Measurements from ENCODE around the gene SELENOI. TPM values are rescaled to one million over a fixed set of nuclear protein-coding genes. Genes with fewer than 3 reads are reported as not detected.
A peak's percentile ranks its signal among the peaks of the same experiment; 100 is the strongest.

SELENOI gene
- total and polyA plus RNA-seq, 2 of the 4 experiments (the other 2 are of a cell fraction) = 5.1 to 25.1 TPM

- Histone ChIP-seq H3K4me1 (ENCODE audit: control insufficient read depth, insufficient read depth, low read length) (no peaks in the 10 kb centered on the region), H4K8ac (ENCODE audit: low read depth in 2 of 2, low read length in 2 of 2) (no peak overlapping the region), H3K9me3 (ENCODE audit: control insufficient read depth, insufficient read depth, low read length) (no peaks in the 10 kb centered on the region), H2BK120ac (ENCODE audit: low read depth, low read length) (no peak overlapping the region), H2AFZ (replicated peaks; ENCODE audit: low read length, poor library complexity) (no peak overlapping the region), H3K56ac (ENCODE audit: extremely low read depth, insufficient read depth, low read length) (no peak overlapping the region), H3K9me1 (ENCODE audit: insufficient read depth, low read length) (no peaks in the 10 kb centered on the region), H2BK20ac (ENCODE audit: low read depth, low read length) (no peak overlapping the region), H3K27ac (ENCODE audit: insufficient read depth, low read length) (no peak overlapping the region), H3K4me3 (ENCODE audit: insufficient read depth, low read depth, low read length) (no peak overlapping the region), H3K9ac (ENCODE audit: low read depth, low read length) (no peak overlapping the region), H2AK9ac (replicated peaks; ENCODE audit: low read depth, low read length, poor library complexity) (no peak overlapping the region), H2BK5ac (ENCODE audit: low read depth, low read length, poor library complexity, severe bottlenecking) (no peak overlapping the region), H3K4me2 (ENCODE audit: low read depth, low read length) (no peak overlapping the region), H3K4ac (ENCODE audit: low read depth, low read length) (no peak overlapping the region), H2AK5ac (ENCODE audit: low read depth, low read length) (no peak overlapping the region), H3K79me1 (ENCODE audit: low read depth in 1 of 2, low read length in 2 of 2) (no peaks in the 10 kb centered on the region), H3K36me3 (ENCODE audit: control insufficient read depth, insufficient read depth, low read length) (no peaks in the 10 kb centered on the region), H3K27me3 (ENCODE audit: control insufficient read depth, insufficient read depth, low read length) (peaks cover 6% of the 10 kb centered on the region), H4K91ac (ENCODE audit: insufficient read depth, low read depth, low read length) (no peak overlapping the region), H2BK15ac (ENCODE audit: low read depth, low read length) (no peak overlapping the region), H4K5ac (ENCODE audit: low read depth, low read length) (no peak overlapping the region), H3K14ac (replicated peaks; ENCODE audit: low read depth, low read length) (no peak overlapping the region), H4K20me1 (ENCODE audit: insufficient read depth, low read length) (no peaks in the 10 kb centered on the region), H3K23ac (ENCODE audit: low read depth, low read length) (no peak overlapping the region), H3K18ac (ENCODE audit: low read depth, low read length) (no peak overlapping the region)
- POLR2A ChIA-PET (ENCODE audit: unreplicated experiment) = interaction anchor here (0.6 to 0.7 kb wide), 2 partner anchors 18 to 27 kb away, joined by 3 to 5 read pairs; no protein-coding TSS in a partner anchor
- BruUV-seq (replicated peaks) = no TSS peak
- 89% methylated on average over 1 of the region's 3 CpGs; no CpG with 5 or more reads in 1 of the 2 experiments for WGBS, 2 experiments (ENCODE audit: extremely low coverage in 2 of 2, insufficient read length in 1 of 2)
- TF ChIP-seq CHD1 (IDR thresholded peaks at IDR 0.05; ENCODE audit: low read depth, low read length) = no peak
- TF ChIP-seq POLR2A (IDR thresholded peaks at IDR 0.05; ENCODE audit: low read depth, low read length) = no peak
- TF ChIP-seq CTCF (conservative IDR thresholded peaks at IDR 0.05; ENCODE audit: low read depth, low read length) = no peak
- no peak for TF ChIP-seq MAFK (IDR thresholded peaks at IDR 0.05; ENCODE audit: low read depth, low read length)
- TF ChIP-seq NFE2L2 (IDR thresholded peaks at IDR 0.05; ENCODE audit: low read depth, low read length) = no peak
- no peak for TF ChIP-seq CEBPB (IDR thresholded peaks at IDR 0.05; ENCODE audit: low read depth, low read length)
- no peak for TF ChIP-seq SMC3 (IDR thresholded peaks at IDR 0.05; ENCODE audit: low read depth, low read length)
- TF ChIP-seq ELK1 (IDR thresholded peaks at IDR 0.05; ENCODE audit: borderline replicate concordance, low read depth, low read length) = no peak
- TF ChIP-seq RAD21 (IDR thresholded peaks at IDR 0.05; ENCODE audit: low read length) = no peak
- TF ChIP-seq FOS (IDR thresholded peaks at IDR 0.05; ENCODE audit: low read depth, low read length) = no peak
- TF ChIP-seq MAZ (IDR thresholded peaks at IDR 0.05; ENCODE audit: borderline replicate concordance, low read depth, low read length) = no peak
- TF ChIP-seq RCOR1 (IDR thresholded peaks at IDR 0.05; ENCODE audit: insufficient replicate concordance, low read length) = no peak
- TF ChIP-seq RFX5 (IDR thresholded peaks at IDR 0.05; ENCODE audit: low read depth, low read length) = no peak
- TF ChIP-seq, protein P1, sequence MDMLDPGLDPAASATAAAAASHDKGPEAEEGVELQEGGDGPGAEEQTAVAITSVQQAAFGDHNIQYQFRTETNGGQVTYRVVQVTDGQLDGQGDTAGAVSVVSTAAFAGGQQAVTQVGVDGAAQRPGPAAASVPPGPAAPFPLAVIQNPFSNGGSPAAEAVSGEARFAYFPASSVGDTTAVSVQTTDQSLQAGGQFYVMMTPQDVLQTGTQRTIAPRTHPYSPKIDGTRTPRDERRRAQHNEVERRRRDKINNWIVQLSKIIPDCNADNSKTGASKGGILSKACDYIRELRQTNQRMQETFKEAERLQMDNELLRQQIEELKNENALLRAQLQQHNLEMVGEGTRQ (IDR thresholded peaks at IDR 0.05; ENCODE audit: low read depth, low read length) = no peak
- no peak for TF ChIP-seq BHLHE40 (IDR thresholded peaks at IDR 0.05; ENCODE audit: low read depth, low read length)
- TF ChIP-seq MXI1 (IDR thresholded peaks at IDR 0.05; ENCODE audit: borderline replicate concordance, low read depth, low read length) = no peak
- intact Hi-C loops (cut with micrococcal nuclease) (no loop called here), in situ Hi-C loops (cut with MboI; ENCODE audit: low sequenced_read_pairs) (no loop called here), dilution Hi-C loops (cut with HindIII; ENCODE audit: low sequenced_read_pairs, unreplicated experiment) (no loop called here)
- CTCF ChIA-PET = no interaction called here
- peak; percentile 21 for DNase-seq
- ATAC-seq (ENCODE audit: low read depth) = no peak
Observed at GRCh38 chr2:26414311-26414710, 68.4 kb downstream of the SELENOI start.
